ENCODE measurements around the gene ARHGEF10L. TPM values are rescaled to one million over a fixed set of nuclear protein-coding genes. Genes with fewer than 3 reads are reported as not detected.

ARHGEF10L gene
- total RNA-seq, 4 donors from 2014 or later: 72.7 to 177 (median 156) TPM

DNA sequence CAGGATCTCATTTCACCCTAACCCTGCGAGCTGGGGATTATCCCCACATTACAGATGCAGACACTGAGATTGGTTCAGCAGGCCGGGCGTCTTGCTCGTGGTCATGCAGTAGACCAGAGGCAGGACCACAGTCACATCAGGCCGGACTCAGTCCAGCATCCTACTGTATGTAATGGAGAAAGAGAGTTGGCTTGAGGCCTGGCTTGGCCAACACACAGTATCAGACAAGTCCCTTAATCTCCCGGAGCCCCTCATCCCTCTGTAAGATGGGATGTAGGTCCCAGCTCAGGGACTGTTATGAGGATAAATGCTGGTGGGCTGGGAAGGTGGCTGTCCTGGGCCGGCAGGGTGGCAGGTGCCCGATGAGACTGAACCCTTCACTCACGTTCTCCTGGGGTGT lies 149.5 kb downstream of the ARHGEF10L start:
- Histone ChIP-seq H3K4me1 (no peaks in the 10 kb centered on the region), H3K27me3 (no peaks in the 10 kb centered on the region), H3K4me3 (no peak overlapping the region), H3K9me3 (no peaks in the 10 kb centered on the region), H3K36me3 (peaks cover 0 to 46% (median 0%) of the 10 kb centered on the region in 3 donors), H3K27ac (no peak overlapping the region)
- TF ChIP-seq, protein P1, sequence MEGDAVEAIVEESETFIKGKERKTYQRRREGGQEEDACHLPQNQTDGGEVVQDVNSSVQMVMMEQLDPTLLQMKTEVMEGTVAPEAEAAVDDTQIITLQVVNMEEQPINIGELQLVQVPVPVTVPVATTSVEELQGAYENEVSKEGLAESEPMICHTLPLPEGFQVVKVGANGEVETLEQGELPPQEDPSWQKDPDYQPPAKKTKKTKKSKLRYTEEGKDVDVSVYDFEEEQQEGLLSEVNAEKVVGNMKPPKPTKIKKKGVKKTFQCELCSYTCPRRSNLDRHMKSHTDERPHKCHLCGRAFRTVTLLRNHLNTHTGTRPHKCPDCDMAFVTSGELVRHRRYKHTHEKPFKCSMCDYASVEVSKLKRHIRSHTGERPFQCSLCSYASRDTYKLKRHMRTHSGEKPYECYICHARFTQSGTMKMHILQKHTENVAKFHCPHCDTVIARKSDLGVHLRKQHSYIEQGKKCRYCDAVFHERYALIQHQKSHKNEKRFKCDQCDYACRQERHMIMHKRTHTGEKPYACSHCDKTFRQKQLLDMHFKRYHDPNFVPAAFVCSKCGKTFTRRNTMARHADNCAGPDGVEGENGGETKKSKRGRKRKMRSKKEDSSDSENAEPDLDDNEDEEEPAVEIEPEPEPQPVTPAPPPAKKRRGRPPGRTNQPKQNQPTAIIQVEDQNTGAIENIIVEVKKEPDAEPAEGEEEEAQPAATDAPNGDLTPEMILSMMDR (IDR thresholded peaks at IDR 0.05): no peak
- no peak for TF ChIP-seq POLR2A (IDR thresholded peaks at IDR 0.05)
- no peak for DNase-seq

- TF ChIP-seq POLR2A (IDR thresholded peaks at IDR 0.05): no peak
- TF ChIP-seq, protein P1 (IDR thresholded peaks at IDR 0.05): no peak
- Histone ChIP-seq H3K27me3 (no peaks in the 10 kb centered on the region), H3K36me3 (peaks cover 0 to 61% (median 0%) of the 10 kb centered on the region in 3 donors), H3K4me1 (no peaks in the 10 kb centered on the region), H3K27ac (no peak overlapping the region), H3K4me3 (no peak overlapping the region), H3K9me3 (no peaks in the 10 kb centered on the region)
- no peak for DNase-seq
These were observed 151.6 kb downstream of the ARHGEF10L start for GRCh38 chr1:17690906-17691634.

GRCh38 chr1:17692645-17693044 lies 153.1 kb downstream of the ARHGEF10L start:
- TF ChIP-seq POLR2A (IDR thresholded peaks at IDR 0.05): no peak
- TF ChIP-seq, protein P1 (IDR thresholded peaks at IDR 0.05): no peak
- no peaks in the 10 kb centered on the region for H3K4me1 ChIP-seq
- peaks cover 0 to 68% (median 0%) of the 10 kb centered on the region in 3 donors for H3K36me3 ChIP-seq
- no peak overlapping the region for H3K4me3 ChIP-seq
- H3K27me3 ChIP-seq: no peaks in the 10 kb centered on the region
- no peaks in the 10 kb centered on the region for H3K9me3 ChIP-seq
- no peak overlapping the region for H3K27ac ChIP-seq
- DNase-seq: no peak

GRCh38 chr1:17696417-17697301 lies 157.2 kb downstream of the ARHGEF10L start:
- DNase-seq: no peak
- H3K27ac ChIP-seq: no peak overlapping the region
- no peaks in the 10 kb centered on the region for H3K27me3 ChIP-seq
- TF ChIP-seq, protein P1 (IDR thresholded peaks at IDR 0.05): peak in 1 of 6 experiments; percentile 14
- TF ChIP-seq POLR2A (IDR thresholded peaks at IDR 0.05): no peak
- H3K9me3 ChIP-seq: no peaks in the 10 kb centered on the region
- no peaks in the 10 kb centered on the region for H3K4me1 ChIP-seq
- H3K36me3 ChIP-seq: peaks cover 0 to 47% (median 0%) of the 10 kb centered on the region in 3 donors
- H3K4me3 ChIP-seq: no peak overlapping the region

GRCh38 chr1:17697458-17697857 lies 158.0 kb downstream of the ARHGEF10L start:
- H3K4me3 ChIP-seq: no peak overlapping the region
- no peak for DNase-seq
- TF ChIP-seq, protein P1 (IDR thresholded peaks at IDR 0.05): no peak
- no peak for TF ChIP-seq POLR2A (IDR thresholded peaks at IDR 0.05)
- no peaks in the 10 kb centered on the region for H3K27me3 ChIP-seq
- H3K36me3 ChIP-seq: peaks cover 0 to 39% (median 0%) of the 10 kb centered on the region in 3 donors
- no peaks in the 10 kb centered on the region for H3K9me3 ChIP-seq
- H3K4me1 ChIP-seq: no peaks in the 10 kb centered on the region
- no peak overlapping the region for H3K27ac ChIP-seq

Data from Peyer's patch (tissue), 4 donors.